Subcutaneous abdominal adipose tissue (tissue), 5 donors: ENCODE measurements around the gene C21orf58.
"Not testable (repeated sequence)": the region's sequence is repeated elsewhere in the genome, so short reads cannot be mapped to it uniquely, and the experiment has no call there.

Source experiments
- H3K27ac ChIP-seq: one replicate; pipeline ENCODE4 v1.7.0; 2013; ENCODE audit warnings: low read depth, mild to moderate bottlenecking, inconsistent platforms, low read length, moderate library complexity
- H3K27me3 ChIP-seq, 5 donors: one replicate each; pipeline ENCODE4 v1.7.0; 2013; ENCODE audit warnings: low read length in 5 of 5, inconsistent platforms in 1 of 5; ENCODE audit not compliant: control insufficient read depth in 5 of 5, insufficient read depth in 4 of 5
- H3K36me3 ChIP-seq, 5 donors: one replicate each; pipeline ENCODE4 v1.7.0; 2013; ENCODE audit warnings: low read length in 5 of 5; ENCODE audit not compliant: control insufficient read depth in 5 of 5, insufficient read depth in 5 of 5
- H3K4me1 ChIP-seq, 5 donors: one replicate each; pipeline ENCODE4 v1.7.0; 2013; ENCODE audit warnings: low read length in 5 of 5, mild to moderate bottlenecking in 3 of 5, moderate library complexity in 1 of 5; ENCODE audit not compliant: control insufficient read depth in 5 of 5, insufficient read depth in 5 of 5
- H3K4me3 ChIP-seq, 5 donors: one replicate each; pipeline ENCODE4 v1.7.0; 2013; ENCODE audit warnings: low read length in 5 of 5, low read depth in 1 of 5
- H3K9ac ChIP-seq, 5 donors: one replicate each; pipeline ENCODE4 v1.7.0; 2013; ENCODE audit warnings: low read length in 5 of 5, mild to moderate bottlenecking in 4 of 5, moderate library complexity in 3 of 5
- H3K9me3 ChIP-seq, 5 donors: one replicate each; pipeline ENCODE4 v1.7.0; 2013; ENCODE audit warnings: low read length in 5 of 5; ENCODE audit not compliant: control insufficient read depth in 5 of 5
- donor health status: healthy.
- donor health status: healthy.
- donor health status: healthy.
- donor health status: healthy.
- donor health status: healthy.

C21orf58 gene

GRCh38 chr21:46317710-46318463 lies 5.8 kb downstream of the C21orf58 start:
- H3K9ac ChIP-seq = no peak overlapping the region

GRCh38 chr21:46316708-46317324 lies 6.9 kb downstream of the C21orf58 start:
- Histone ChIP-seq H3K36me3 (peaks cover 0 to 6% (median 0%) of the 10 kb centered on the region in 5 donors), H3K9me3 (no peaks in the 10 kb centered on the region), H3K27me3 (no peaks in the 10 kb centered on the region), H3K27ac (no peak overlapping the region), H3K4me1 (no peaks in the 10 kb centered on the region), H3K9ac (peak overlapping the region in 1 of 5 donors; percentile 36), H3K4me3 (no peak overlapping the region)

More at GRCh38 chr21:46317710-46318463, 5.8 kb downstream of the C21orf58 start:
- H3K9me3 ChIP-seq = no peaks in the 10 kb centered on the region
- H3K36me3 ChIP-seq = peaks cover 0 to 6% (median 0%) of the 10 kb centered on the region in 5 donors
- H3K4me1 ChIP-seq = peaks cover 4 to 9% (median 9%) of the 10 kb centered on the region in 5 donors
- H3K4me3 ChIP-seq = no peak overlapping the region
- no peaks in the 10 kb centered on the region for H3K27me3 ChIP-seq
- no peak overlapping the region for H3K27ac ChIP-seq

DNA sequence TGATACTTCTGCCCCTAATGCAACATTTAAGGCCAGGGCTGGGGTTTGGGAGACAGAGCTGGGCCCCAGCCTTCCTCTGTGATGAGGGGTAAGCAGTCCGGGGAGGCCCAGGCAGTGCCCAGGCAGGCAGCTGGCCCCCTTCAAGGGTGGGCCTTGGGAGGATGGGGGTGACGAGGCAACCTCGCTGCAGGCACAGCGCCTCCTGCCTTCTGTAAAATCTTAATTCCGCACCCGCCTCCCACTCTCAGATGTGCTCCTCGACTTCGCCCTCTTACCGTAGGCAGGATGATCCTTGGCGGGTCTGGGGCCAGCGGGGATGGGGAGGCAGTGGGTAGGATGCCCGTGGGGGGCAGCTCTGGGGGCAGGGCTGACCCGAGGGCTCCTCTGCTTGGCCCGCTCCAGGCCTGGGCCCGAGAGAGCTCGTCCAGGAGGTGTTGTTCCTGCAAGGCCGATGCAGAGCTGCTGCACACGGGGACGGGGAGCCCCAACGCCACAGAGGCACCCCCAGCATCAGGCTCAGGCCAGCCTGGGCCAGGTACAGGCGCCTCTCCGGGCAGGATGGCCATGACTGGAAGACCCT lies 9.1 kb downstream of the C21orf58 start:
- H3K27me3 ChIP-seq = no peaks in the 10 kb centered on the region
- no peak overlapping the region for H3K4me3 ChIP-seq
- no peaks in the 10 kb centered on the region for H3K4me1 ChIP-seq
- no peak overlapping the region for H3K27ac ChIP-seq
- no peak overlapping the region for H3K9ac ChIP-seq
- H3K9me3 ChIP-seq = no peaks in the 10 kb centered on the region
- peaks cover 0 to 6% (median 0%) of the 10 kb centered on the region in 5 donors for H3K36me3 ChIP-seq

GRCh38 chr21:46312949-46313348 lies 10.7 kb downstream of the C21orf58 start:
- H3K9me3 ChIP-seq = no peaks in the 10 kb centered on the region
- no peak overlapping the region for H3K9ac ChIP-seq
- H3K36me3 ChIP-seq = peaks cover 0 to 6% (median 0%) of the 10 kb centered on the region in 5 donors
- no peak overlapping the region for H3K27ac ChIP-seq
- H3K4me3 ChIP-seq = no peak overlapping the region
- H3K27me3 ChIP-seq = no peaks in the 10 kb centered on the region
- no peaks in the 10 kb centered on the region for H3K4me1 ChIP-seq

- Histone ChIP-seq H3K9ac (no peak overlapping the region), H3K4me3 (no peak overlapping the region), H3K9me3 (no peaks in the 10 kb centered on the region), H3K27ac (no peak overlapping the region), H3K27me3 (no peaks in the 10 kb centered on the region), H3K4me1 (no peaks in the 10 kb centered on the region), H3K36me3 (peaks cover 0 to 6% (median 0%) of the 10 kb centered on the region in 5 donors)
Observed at GRCh38 chr21:46311568-46311967, 12.1 kb downstream of the C21orf58 start.

DNA sequence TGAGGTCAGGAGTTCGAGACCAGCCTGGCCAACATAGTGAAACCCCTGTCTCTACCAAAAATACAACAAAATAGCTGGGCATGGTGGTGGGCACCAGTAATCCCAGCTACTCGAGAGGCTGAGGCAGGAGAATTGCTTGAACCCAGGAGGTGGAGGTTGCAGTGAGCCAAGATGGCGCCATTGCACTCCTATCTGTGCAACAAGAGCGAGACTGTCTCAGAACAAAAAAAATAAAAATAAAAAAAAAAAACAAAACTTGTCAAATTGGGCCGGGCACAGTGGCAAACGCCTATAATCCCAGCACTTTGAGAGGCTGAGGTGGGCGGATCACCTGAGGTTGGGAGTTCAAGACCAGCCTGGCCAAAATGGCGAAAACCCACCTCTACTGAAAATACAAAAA lies 13.4 kb downstream of the C21orf58 start:
- not testable (repeated sequence) for H3K36me3 ChIP-seq, H3K27me3 ChIP-seq, H3K4me1 ChIP-seq, H3K9ac ChIP-seq, H3K27ac ChIP-seq, H3K9me3 ChIP-seq, H3K4me3 ChIP-seq

DNA sequence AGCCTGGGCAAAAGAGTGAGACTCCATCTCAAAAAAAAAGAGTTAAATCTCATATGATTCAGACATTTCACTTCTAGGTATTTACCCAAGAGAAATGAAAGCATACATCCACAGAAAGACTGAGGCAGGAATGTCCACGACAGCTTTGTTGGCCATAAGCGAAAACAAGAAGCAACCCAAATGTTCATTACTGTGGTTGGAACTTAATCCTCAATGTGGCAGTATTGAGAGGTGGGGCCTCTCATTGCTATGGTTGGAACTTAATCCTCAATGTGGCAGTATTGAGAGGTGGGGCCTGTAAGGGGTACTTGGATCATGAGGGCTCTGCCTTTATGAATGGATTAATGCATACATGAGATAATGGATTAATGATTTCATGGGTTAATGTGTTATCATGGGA lies 15.2 kb downstream of the C21orf58 start:
- Histone ChIP-seq H3K4me1 (no peaks in the 10 kb centered on the region), H3K9me3 (no peaks in the 10 kb centered on the region), H3K36me3 (peaks cover 0 to 9% (median 5%) of the 10 kb centered on the region in 5 donors), H3K27ac (no peak overlapping the region), H3K9ac (no peak overlapping the region), H3K27me3 (no peaks in the 10 kb centered on the region), H3K4me3 (no peak overlapping the region)

DNA sequence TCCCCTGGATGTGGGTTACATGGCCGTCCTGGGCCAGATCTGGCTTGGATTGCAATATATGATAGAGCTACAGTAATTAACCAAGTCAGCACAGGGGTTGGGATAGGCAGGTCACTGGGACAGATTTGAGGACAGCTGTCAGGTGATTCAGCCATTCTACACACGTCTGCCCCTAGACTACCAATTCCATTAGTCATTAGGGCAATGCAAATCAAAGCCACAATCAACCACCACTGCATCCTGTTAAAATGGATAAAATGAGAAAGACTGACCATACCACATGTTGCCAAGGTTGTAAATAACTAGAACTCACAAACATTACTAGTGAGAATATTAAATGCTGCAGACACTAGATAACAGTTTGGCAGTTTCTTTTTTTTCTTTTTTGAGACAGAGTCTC lies 16.0 kb downstream of the C21orf58 start:
- no peaks in the 10 kb centered on the region for H3K9me3 ChIP-seq

GRCh38 chr21:46304955-46305354 lies 18.7 kb downstream of the C21orf58 start:
- H3K9me3 ChIP-seq = no peaks in the 10 kb centered on the region
- H3K27ac ChIP-seq = no peak overlapping the region
- peaks cover 0 to 12% (median 5%) of the 10 kb centered on the region in 5 donors for H3K36me3 ChIP-seq
- H3K4me3 ChIP-seq = no peak overlapping the region
- H3K9ac ChIP-seq = no peak overlapping the region
- no peaks in the 10 kb centered on the region for H3K27me3 ChIP-seq
- no peaks in the 10 kb centered on the region for H3K4me1 ChIP-seq

More for the DNA sequence above, 16.0 kb downstream of the C21orf58 start:
- H3K27ac ChIP-seq = no peak overlapping the region
- H3K27me3 ChIP-seq = no peaks in the 10 kb centered on the region
- peaks cover 0 to 9% (median 5%) of the 10 kb centered on the region in 5 donors for H3K36me3 ChIP-seq
- H3K4me1 ChIP-seq = no peaks in the 10 kb centered on the region
- H3K4me3 ChIP-seq = no peak overlapping the region
- no peak overlapping the region for H3K9ac ChIP-seq

GRCh38 chr21:46304437-46304836 lies 19.2 kb downstream of the C21orf58 start:
- Histone ChIP-seq H3K36me3 (peaks cover 0 to 12% (median 5%) of the 10 kb centered on the region in 5 donors), H3K27ac (no peak overlapping the region), H3K4me3 (no peak overlapping the region)

More at GRCh38 chr21:46304437-46304836, 19.2 kb downstream of the C21orf58 start:
- Histone ChIP-seq H3K9me3 (no peaks in the 10 kb centered on the region), H3K27me3 (no peaks in the 10 kb centered on the region), H3K9ac (no peak overlapping the region), H3K4me1 (no peaks in the 10 kb centered on the region)
